Measurements from ENCODE around the gene ZNF681. TPM values are rescaled to one million over a fixed set of nuclear protein-coding genes. Genes with fewer than 3 reads are reported as not detected.

ZNF681 gene
- 7.4 and 8.1 TPM in 2 replicates for total RNA-seq (2014; rRNA removed; shearing (Covaris generic); ENCODE audit: low replicate concordance)

DNA sequence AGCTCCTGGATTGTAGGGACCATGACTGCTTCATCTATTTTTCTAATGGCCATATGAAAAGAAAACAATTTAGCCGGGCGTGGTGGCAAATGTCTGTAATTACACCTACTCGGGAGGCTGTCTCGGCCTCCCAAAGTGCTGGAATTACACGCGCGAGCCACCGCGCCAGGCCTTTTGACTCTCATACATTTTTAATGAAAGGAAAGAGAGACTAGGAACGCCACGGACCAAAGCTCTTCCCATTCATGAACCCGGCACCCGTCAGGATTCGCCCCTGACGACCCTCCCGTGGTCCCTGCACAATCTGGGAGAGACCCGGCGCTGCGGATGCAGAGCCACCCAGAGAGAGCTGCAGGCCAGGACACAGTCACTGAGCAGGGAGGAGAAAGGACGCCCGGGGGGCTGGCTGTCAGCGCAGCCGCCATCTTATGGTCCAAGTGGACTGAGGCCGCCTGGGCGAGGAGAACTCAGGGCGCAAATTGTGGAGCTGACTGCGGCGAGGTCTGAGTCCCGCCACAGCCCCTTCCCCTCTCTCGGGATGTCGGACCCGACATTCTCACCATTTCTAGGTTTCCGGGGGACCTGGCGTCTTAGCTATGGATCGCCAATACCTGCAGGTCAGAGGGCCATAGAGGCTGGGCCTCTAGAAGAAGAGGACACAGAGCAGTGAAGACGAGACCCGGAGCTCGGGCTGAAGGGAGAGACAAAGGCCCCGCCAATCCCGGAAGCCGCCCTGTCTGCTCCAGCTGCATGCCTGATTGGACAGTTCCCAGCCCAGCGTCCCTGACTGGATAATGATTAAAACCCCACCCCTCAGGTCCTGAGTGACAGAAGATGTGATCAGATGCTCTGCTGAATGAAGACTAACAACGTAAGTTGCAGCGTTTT, at the start of gene ZNF681:
Gene ZNF681 (minus strand): TSS at position 705 of the 888 bp plus-strand sequence. CDS start 142 bp downstream, at position 563.
- Histone ChIP-seq H3K79me2 (ENCODE audit: low read length) (peaks cover 47% of the 10 kb centered on the region), H3K27me3 (ENCODE audit: low read length) (no peaks in the 10 kb centered on the region), H3K27ac (ENCODE audit: low read length) (peak within 1 kb of the TSS; percentile 54; the same call in 1 of the 2 replicates), H3K9me2 (replicated peaks; ENCODE audit: insufficient read depth, low read length) (no peaks in the 10 kb centered on the region), H3K4me2 (ENCODE audit: low read depth, low read length, poor library complexity, severe bottlenecking) (peak within 1 kb of the TSS; percentile 82), H3K9me3 (ENCODE audit: low read length) (peaks cover 8% of the 10 kb centered on the region; the same call in 1 of the 2 replicates), H3K36me3 (ENCODE audit: insufficient read depth, low read length) (peaks cover 29% of the 10 kb centered on the region), H3K4me1 (ENCODE audit: low read length) (peaks cover 10% of the 10 kb centered on the region), H4K20me1 (ENCODE audit: insufficient read depth, low read depth, low read length) (no peaks in the 10 kb centered on the region), H3K4me3 (ENCODE audit: low read length) (peak within 1 kb of the TSS; percentile 86), H2AFZ (ENCODE audit: low read length) (peak within 1 kb of the TSS; percentile 53), H3K9ac (ENCODE audit: low read length) (peak within 1 kb of the TSS; percentile 85)
- DNase-seq: peak; percentile 98

DNA sequence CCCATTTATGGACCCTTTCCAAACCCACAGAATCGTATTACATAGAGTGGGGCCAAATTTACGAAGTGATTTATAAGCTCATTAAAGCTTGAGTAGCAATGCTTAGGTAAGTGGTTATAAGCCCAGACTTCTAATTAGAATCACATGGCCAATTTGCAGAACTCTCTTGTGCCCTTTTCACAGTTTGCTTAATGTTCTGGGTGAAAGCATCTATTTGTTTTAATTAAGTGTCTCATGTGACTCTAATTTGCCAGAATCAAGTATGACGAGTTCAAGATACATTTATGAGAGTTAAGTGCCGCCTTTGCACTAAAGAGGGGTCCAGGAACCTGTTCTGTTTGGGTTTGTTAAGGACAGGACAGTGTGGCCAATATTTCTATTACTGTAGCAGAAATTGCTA, 46.0 kb upstream of the ZNF681 start:
- H3K27me3 ChIP-seq (ENCODE audit: low read length): no peaks in the 10 kb centered on the region
- H3K4me2 ChIP-seq (ENCODE audit: low read depth, low read length, poor library complexity, severe bottlenecking): no peak overlapping the region

DNA sequence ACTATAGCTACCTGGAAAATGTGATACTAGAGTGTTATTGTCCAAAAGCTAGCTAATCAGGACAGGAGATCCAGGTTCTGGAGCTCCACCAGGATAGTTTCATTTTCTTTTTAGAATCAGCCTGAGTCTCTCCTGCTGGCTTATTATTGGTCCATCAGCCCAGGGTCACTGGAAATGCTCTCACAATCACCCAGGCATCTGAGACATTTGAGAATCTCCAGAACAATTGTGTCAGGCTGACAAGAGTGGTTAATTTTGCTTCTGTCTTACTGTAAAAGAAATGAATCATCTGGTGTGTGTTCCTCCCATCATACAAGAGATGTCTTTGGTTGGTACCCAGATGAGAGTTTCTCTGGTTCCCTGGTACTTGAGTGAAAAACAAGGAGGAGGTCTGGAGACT, 43.6 kb upstream of the ZNF681 start:
- H2AFZ ChIP-seq (ENCODE audit: low read length): no peak overlapping the region
- no peak overlapping the region for H3K4me2 ChIP-seq (ENCODE audit: low read depth, low read length, poor library complexity, severe bottlenecking)
- no peak for DNase-seq
- H3K9me3 ChIP-seq (ENCODE audit: low read length): peaks cover 6% of the 10 kb centered on the region
- peaks cover 13% of the 10 kb centered on the region for H3K4me1 ChIP-seq (ENCODE audit: low read length)
- H3K9ac ChIP-seq (ENCODE audit: low read length): no peak overlapping the region
- no peak overlapping the region for H3K27ac ChIP-seq (ENCODE audit: low read length)
- H3K9me2 ChIP-seq (replicated peaks; ENCODE audit: insufficient read depth, low read length): no peaks in the 10 kb centered on the region
- peaks cover 24% of the 10 kb centered on the region for H3K36me3 ChIP-seq (ENCODE audit: insufficient read depth, low read length)
- no peaks in the 10 kb centered on the region for H3K27me3 ChIP-seq (ENCODE audit: low read length)
- H3K79me2 ChIP-seq (ENCODE audit: low read length): peaks cover 50% of the 10 kb centered on the region
- H4K20me1 ChIP-seq (ENCODE audit: insufficient read depth, low read depth, low read length): no peaks in the 10 kb centered on the region
- H3K4me3 ChIP-seq (ENCODE audit: low read length): no peak overlapping the region

More for the DNA sequence above, 46.0 kb upstream of the ZNF681 start:
- Histone ChIP-seq H3K79me2 (ENCODE audit: low read length) (peaks cover 28% of the 10 kb centered on the region), H2AFZ (ENCODE audit: low read length) (no peak overlapping the region), H3K9ac (ENCODE audit: low read length) (no peak overlapping the region), H3K9me3 (ENCODE audit: low read length) (peaks cover 6% of the 10 kb centered on the region; the same call in 1 of the 2 replicates), H3K4me1 (ENCODE audit: low read length) (no peaks in the 10 kb centered on the region), H4K20me1 (ENCODE audit: insufficient read depth, low read depth, low read length) (no peaks in the 10 kb centered on the region), H3K9me2 (replicated peaks; ENCODE audit: insufficient read depth, low read length) (no peaks in the 10 kb centered on the region), H3K4me3 (ENCODE audit: low read length) (no peak overlapping the region), H3K27ac (ENCODE audit: low read length) (no peak overlapping the region), H3K36me3 (ENCODE audit: insufficient read depth, low read length) (peaks cover 18% of the 10 kb centered on the region)
- no peak for DNase-seq

DNA sequence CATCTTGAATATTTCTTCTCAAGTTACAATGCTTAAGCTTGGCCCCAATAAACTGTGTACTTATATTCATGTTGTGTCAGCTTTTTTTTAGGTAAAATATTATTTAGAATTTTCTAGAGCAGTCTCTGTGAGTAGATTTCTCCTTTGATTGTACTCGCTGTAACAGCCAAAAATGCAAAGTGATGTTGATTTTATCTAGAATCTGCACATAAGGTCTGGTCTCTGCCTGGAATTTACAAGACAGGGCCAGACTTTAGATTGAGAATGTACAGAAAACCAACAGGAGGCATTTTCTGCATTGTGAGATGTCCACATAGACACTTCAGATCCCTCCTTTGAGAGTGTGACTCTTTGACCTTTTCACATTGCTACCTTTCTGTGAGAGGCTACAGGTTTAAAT, 43.1 kb upstream of the ZNF681 start:
- Histone ChIP-seq H3K79me2 (ENCODE audit: low read length) (peaks cover 51% of the 10 kb centered on the region), H3K9me3 (ENCODE audit: low read length) (peaks cover 6% of the 10 kb centered on the region), H3K9me2 (replicated peaks; ENCODE audit: insufficient read depth, low read length) (no peaks in the 10 kb centered on the region), H3K4me3 (ENCODE audit: low read length) (no peak overlapping the region), H3K27me3 (ENCODE audit: low read length) (no peaks in the 10 kb centered on the region), H3K9ac (ENCODE audit: low read length) (no peak overlapping the region), H3K36me3 (ENCODE audit: insufficient read depth, low read length) (peaks cover 26% of the 10 kb centered on the region), H4K20me1 (ENCODE audit: insufficient read depth, low read depth, low read length) (no peaks in the 10 kb centered on the region), H2AFZ (ENCODE audit: low read length) (no peak overlapping the region), H3K27ac (ENCODE audit: low read length) (no peak overlapping the region), H3K4me2 (ENCODE audit: low read depth, low read length, poor library complexity, severe bottlenecking) (no peak overlapping the region), H3K4me1 (ENCODE audit: low read length) (peaks cover 13% of the 10 kb centered on the region)
- no peak for DNase-seq

DNA sequence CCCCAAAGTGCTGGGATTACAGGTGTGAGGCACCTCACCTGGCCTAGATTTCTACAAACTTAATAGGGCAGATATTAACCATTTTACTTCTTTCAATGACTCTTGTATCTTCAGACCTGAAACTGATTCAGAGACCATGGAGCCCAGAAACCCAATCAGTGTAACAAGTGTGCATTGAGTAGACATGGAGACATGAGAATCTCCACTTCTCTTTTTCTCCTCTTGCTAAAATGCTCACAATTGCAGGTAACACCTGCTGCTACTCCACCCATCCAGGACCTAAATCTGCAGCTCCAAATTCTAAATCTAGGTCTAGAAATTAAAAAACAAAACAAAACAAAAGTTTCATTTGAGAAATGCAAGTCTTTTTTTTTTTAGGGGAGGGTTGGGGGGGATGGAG, 42.2 kb upstream of the ZNF681 start:
- Histone ChIP-seq H3K36me3 (ENCODE audit: insufficient read depth, low read length) (peaks cover 26% of the 10 kb centered on the region), H3K4me1 (ENCODE audit: low read length) (peaks cover 13% of the 10 kb centered on the region), H3K79me2 (ENCODE audit: low read length) (peaks cover 61% of the 10 kb centered on the region), H3K27ac (ENCODE audit: low read length) (no peak overlapping the region), H3K4me2 (ENCODE audit: low read depth, low read length, poor library complexity, severe bottlenecking) (no peak overlapping the region), H3K9me2 (replicated peaks; ENCODE audit: insufficient read depth, low read length) (no peaks in the 10 kb centered on the region), H3K4me3 (ENCODE audit: low read length) (no peak overlapping the region), H3K9ac (ENCODE audit: low read length) (no peak overlapping the region), H4K20me1 (ENCODE audit: insufficient read depth, low read depth, low read length) (no peaks in the 10 kb centered on the region), H2AFZ (ENCODE audit: low read length) (no peak overlapping the region), H3K27me3 (ENCODE audit: low read length) (no peaks in the 10 kb centered on the region), H3K9me3 (ENCODE audit: low read length) (peaks cover 6% of the 10 kb centered on the region)
- no peak for DNase-seq

DNA sequence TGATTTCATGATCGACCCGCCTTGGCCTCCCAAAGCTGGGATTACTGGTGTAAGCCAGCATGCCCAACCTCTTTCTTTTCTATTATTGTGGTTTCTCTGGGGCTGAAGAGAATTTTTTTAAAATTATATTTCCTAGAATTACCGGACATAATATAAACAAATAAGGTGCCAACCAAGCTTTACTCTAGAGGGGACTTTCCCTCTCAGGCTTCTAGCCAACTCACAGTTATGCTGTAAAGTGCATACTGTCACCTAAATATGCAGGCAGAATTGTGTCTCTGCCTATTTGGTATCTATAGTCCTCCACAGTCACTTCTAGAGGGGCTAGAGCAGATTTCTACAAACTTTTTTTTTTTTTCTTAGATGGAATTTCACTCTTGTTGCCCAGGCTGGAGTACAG, 41.6 kb upstream of the ZNF681 start:
- no peak overlapping the region for H3K4me3 ChIP-seq (ENCODE audit: low read length)
- no peak overlapping the region for H3K27ac ChIP-seq (ENCODE audit: low read length)
- no peak overlapping the region for H3K4me2 ChIP-seq (ENCODE audit: low read depth, low read length, poor library complexity, severe bottlenecking)
- H4K20me1 ChIP-seq (ENCODE audit: insufficient read depth, low read depth, low read length): no peaks in the 10 kb centered on the region
- peaks cover 66% of the 10 kb centered on the region for H3K79me2 ChIP-seq (ENCODE audit: low read length)
- peaks cover 13% of the 10 kb centered on the region for H3K4me1 ChIP-seq (ENCODE audit: low read length)
- H3K9me2 ChIP-seq (replicated peaks; ENCODE audit: insufficient read depth, low read length): no peaks in the 10 kb centered on the region
- no peak overlapping the region for H3K9ac ChIP-seq (ENCODE audit: low read length)
- H3K27me3 ChIP-seq (ENCODE audit: low read length): no peaks in the 10 kb centered on the region
- no peak for DNase-seq
- H3K9me3 ChIP-seq (ENCODE audit: low read length): peaks cover 6% of the 10 kb centered on the region
- H3K36me3 ChIP-seq (ENCODE audit: insufficient read depth, low read length): peaks cover 22% of the 10 kb centered on the region
- H2AFZ ChIP-seq (ENCODE audit: low read length): no peak overlapping the region

DNA sequence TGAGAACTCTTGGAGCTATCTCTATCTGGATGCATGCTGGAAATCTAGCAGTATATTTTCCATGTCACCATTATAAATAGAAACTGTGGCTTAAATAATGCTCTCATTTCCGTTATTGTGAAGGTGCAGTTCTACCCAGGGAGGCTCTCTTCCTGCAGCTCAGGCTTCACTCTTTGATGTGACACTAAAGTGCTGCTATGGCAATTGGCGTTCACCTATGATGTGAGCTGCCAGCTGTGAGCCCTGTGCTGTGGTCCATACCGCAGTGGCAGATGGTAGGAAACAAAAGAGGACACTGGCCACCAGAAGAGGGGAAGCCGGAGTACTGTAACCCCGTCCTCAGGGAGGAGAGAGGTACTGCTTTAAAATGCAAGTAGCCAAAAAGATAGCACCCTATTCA, 40.6 kb upstream of the ZNF681 start:
- Histone ChIP-seq H3K9me2 (replicated peaks; ENCODE audit: insufficient read depth, low read length) (no peaks in the 10 kb centered on the region), H3K4me2 (ENCODE audit: low read depth, low read length, poor library complexity, severe bottlenecking) (peak overlapping the region; percentile 24), H3K9me3 (ENCODE audit: low read length) (peaks cover 6% of the 10 kb centered on the region), H3K4me3 (ENCODE audit: low read length) (no peak overlapping the region), H3K4me1 (ENCODE audit: low read length) (peaks cover 13% of the 10 kb centered on the region), H3K27ac (ENCODE audit: low read length) (peak overlapping the region; percentile 29), H3K36me3 (ENCODE audit: insufficient read depth, low read length) (peaks cover 22% of the 10 kb centered on the region), H3K9ac (ENCODE audit: low read length) (no peak overlapping the region), H3K79me2 (ENCODE audit: low read length) (peaks cover 71% of the 10 kb centered on the region), H2AFZ (ENCODE audit: low read length) (no peak overlapping the region), H4K20me1 (ENCODE audit: insufficient read depth, low read depth, low read length) (no peaks in the 10 kb centered on the region), H3K27me3 (ENCODE audit: low read length) (no peaks in the 10 kb centered on the region)
- DNase-seq: no peak

DNA sequence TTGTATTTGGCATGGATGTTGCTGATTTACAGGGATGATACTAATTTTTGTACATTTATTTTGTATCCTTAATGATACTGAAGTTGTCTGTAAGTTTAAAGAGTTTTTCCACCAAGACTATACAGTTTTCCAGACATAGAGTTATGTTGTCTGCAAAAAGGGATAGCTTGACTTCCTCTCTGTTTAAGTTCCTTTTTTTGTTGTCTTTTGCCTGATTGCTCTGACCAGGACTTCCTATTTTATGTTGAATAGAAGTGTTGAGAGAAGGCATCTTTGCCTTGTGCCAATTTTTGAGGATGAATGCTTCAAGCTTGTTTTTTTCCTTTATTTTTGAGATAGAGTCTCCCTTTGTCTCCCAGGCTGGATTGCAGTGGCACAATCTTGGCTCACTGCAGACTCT, 36.8 kb upstream of the ZNF681 start:
- Histone ChIP-seq H4K20me1 (ENCODE audit: insufficient read depth, low read depth, low read length) (no peaks in the 10 kb centered on the region), H3K79me2 (ENCODE audit: low read length) (peaks cover 57% of the 10 kb centered on the region), H3K27me3 (ENCODE audit: low read length) (no peaks in the 10 kb centered on the region), H3K9me2 (replicated peaks; ENCODE audit: insufficient read depth, low read length) (no peaks in the 10 kb centered on the region), H3K4me3 (ENCODE audit: low read length) (no peak overlapping the region), H3K9me3 (ENCODE audit: low read length) (peaks cover 4% of the 10 kb centered on the region; the same call in 1 of the 2 replicates), H3K36me3 (ENCODE audit: insufficient read depth, low read length) (peaks cover 19% of the 10 kb centered on the region), H2AFZ (ENCODE audit: low read length) (no peak overlapping the region), H3K27ac (ENCODE audit: low read length) (no peak overlapping the region), H3K9ac (ENCODE audit: low read length) (no peak overlapping the region), H3K4me1 (ENCODE audit: low read length) (peaks cover 13% of the 10 kb centered on the region), H3K4me2 (ENCODE audit: low read depth, low read length, poor library complexity, severe bottlenecking) (no peak overlapping the region)
- no peak for DNase-seq

Data from Karpas-422 (cell line).